ENCODE results near the gene HHIPL1.
"Not testable (repeated sequence)": the region's sequence is repeated elsewhere in the genome, so short reads cannot be mapped to it uniquely, and the experiment has no call there.

The HHIPL1 gene

DNA sequence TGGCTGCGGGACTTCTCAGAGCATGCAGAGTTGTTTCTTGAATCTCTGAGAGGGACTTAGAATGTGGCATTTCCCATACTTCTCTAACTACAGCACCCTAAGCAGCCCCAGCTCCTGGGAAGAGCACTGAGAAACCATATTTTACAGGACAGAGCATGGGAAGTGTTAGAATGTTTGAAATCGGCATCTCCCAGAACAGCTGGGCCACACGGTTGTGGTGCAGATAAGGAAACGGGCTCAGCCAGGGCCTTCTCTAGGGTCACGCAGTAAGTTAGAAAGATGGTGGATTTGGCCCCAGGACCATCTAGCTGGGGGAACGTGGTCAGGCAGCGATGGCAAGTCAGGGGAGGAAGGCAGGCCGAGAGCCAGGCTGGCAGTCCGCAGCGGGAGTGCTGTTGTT, 10.5 kb upstream of the HHIPL1 start:
- DNase-seq (ENCODE audit: low spot score), result no peak

GRCh38 chr14:99635116-99635515, 9.8 kb upstream of the HHIPL1 start:
- DNase-seq (ENCODE audit: low spot score), result no peak

GRCh38 chr14:99636487-99636886, 8.4 kb upstream of the HHIPL1 start:
- no peak for DNase-seq (ENCODE audit: low spot score)

- no peak for DNase-seq (ENCODE audit: low spot score)
These were observed 7.3 kb upstream of the HHIPL1 start for GRCh38 chr14:99637624-99638023.

- DNase-seq (ENCODE audit: low spot score), result not testable (repeated sequence)
These were observed 2.2 kb upstream of the HHIPL1 start for GRCh38 chr14:99642771-99643170.

- DNase-seq (ENCODE audit: low spot score), result no peak
These were observed 1.6 kb upstream of the HHIPL1 start for GRCh38 chr14:99643343-99643742.

DNA sequence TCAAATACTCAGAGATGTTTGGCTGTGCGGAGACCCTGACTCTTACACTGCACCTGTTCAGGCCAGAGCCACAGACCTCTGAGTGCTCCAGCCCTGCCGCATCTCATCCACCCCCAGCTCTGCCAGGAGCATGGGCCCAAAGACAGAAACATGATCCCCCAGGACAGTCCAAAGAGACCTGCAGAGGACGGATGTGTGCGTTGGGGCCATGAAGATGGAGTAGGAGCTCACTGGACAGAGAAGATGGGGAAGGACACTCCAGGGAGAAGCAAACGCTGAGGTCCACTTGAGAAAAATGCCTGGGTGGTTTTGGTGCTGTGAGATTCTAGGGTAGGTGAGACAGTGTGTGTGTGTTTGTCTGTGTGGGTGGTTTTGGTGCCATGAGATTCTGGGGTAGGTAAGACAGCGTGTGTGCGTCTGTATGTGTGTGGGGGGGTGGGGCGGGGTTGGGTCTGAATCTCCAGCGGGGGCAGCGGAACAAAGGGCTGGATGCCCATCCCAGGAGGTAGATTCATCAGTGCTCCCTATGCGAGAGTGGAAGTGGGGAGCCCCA, 818 bp upstream of the HHIPL1 start:
- DNase-seq (ENCODE audit: low spot score), result no peak

GRCh38 chr14:99645545-99646505, 896 bp downstream of the HHIPL1 start:
- DNase-seq (ENCODE audit: low spot score), result no peak

DNA sequence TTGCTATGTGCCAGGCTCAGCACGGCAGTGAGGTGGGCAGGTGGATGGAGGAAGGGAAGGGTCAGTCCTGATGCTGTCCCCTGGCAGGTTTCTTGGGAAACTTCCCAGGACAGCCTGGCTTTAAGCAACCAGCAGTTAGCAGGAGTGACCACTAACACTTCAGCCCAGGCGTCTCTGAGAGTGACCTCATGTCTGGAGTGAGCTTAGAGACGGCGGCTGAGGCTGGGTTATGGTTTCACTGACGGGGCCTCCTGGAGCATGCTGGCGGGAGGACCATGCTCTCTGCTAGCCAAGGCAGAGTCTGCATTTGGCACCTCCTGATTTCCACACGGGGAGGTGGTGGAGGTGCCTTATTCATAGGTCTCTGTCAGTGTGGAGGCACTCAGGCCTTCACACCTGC, 2.5 kb downstream of the HHIPL1 start:
- DNase-seq (ENCODE audit: low spot score), result no peak

DNA sequence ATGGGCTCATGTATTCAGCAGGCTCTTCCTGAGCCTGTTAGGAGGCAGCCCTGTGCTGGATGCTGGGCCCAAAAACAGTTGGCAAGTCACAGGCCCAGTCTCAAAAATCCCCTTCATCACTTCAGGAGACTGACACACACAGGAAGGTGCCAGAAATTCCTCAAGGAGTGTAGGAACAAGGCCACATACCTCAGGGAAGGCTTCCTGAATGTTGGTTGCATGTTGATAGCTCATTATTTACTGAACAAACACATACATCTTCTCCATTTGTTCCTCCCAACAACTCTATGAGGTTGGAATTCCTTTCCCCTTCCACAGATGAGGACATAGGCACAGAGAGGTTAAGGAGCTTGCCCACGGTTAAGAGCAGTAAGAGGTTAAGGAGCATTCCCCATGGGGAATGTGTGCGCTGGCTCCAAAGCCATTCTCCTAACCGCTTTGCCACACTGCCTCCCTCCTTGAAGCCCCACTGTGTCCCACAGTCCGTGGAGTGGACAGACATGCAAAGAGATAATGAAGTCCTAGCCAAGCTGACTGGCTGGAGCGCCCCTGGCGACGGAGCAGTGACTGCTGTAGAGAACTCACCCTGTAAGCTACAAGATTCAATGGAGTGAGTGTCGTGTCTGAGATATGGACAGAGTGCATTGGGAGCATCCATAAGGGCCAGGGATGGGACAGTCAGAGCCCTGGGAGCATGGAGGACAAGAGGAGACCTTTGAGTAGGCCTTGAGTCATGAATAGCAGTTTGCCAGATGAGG, 3.3 kb downstream of the HHIPL1 start:
- DNase-seq (ENCODE audit: low spot score), result no peak

DNA sequence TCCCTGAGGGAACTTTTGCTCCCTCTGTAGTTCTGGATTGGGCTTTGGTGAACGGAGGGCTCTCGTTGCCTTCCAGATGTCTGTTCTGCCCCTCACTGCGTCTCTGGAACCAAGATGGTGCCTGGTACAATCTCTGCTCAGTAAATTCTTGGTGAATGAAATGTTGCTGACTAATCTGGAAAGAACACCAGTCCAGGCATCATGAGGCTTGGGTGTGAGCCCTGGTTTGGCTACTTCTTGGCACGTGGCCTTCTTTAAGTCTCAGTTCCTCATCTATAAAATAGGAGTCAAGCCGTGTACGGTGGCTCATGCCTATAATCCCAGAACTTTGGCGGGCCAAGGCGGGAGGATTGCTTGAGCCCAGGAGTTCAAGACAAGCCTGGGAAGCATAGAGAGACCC, 4.3 kb downstream of the HHIPL1 start:
- DNase-seq (ENCODE audit: low spot score), result no peak

DNA sequence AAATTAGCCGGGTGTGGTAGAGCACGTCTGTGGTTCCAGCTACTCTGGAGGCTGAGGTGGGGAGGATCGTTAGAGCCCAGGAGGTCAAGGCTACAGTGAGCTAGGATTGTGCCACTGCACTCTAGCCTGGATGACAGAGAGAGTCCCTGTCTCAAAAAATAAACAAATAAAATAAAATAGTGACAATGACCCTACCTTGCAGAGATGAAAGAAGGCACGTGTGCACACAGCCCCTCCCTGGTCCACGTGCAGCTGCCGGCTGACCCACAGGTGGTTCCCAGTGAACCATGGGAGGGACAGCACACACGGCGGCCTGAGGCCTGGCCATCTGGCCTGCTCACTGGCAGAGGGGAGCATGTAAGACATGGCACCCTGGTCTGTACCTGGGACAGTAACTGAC, 4.7 kb downstream of the HHIPL1 start:
- DNase-seq (ENCODE audit: low spot score), result no peak

- DNase-seq (ENCODE audit: low spot score), result no peak
These were observed 5.3 kb downstream of the HHIPL1 start for GRCh38 chr14:99650189-99650588.

- DNase-seq (ENCODE audit: low spot score), result no peak
These were observed 7.2 kb downstream of the HHIPL1 start for GRCh38 chr14:99651953-99652746.

DNA sequence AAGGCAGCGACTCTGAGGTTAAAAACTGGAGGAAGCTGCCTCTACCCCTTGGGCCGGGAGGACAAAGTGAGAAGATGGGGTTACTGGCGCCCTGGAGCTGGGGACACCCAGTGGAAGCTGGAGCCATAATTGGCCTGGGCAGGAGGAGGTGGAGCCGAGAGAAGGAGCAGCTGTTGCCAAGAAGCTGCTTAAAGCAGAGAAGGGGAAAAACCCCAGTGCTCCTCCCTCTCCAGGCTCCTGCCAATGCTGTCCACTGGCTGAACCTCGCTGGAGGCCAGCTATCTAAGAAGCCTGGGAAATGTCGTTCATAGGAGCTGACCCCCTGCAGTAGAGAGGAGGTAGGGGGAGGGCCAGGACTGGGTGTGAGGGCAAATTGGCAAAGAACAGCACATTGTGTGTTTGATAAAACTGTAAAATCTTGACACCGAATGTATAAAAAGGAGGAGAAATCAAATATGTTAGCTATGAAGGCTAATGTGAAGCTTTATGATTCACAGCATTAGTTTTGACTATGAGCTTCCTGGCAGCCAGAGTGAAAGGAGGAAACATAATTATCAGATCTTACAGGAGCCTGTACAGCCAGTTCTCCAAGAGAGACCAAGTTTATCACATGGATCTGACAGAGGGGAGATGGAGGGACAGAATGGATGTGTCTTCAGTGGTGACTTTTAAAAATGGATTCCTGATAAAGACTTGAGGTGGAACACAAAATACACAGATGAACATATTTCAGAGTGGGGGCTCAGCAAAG, 9.5 kb downstream of the HHIPL1 start:
- DNase-seq (ENCODE audit: low spot score), result no peak

GRCh38 chr14:99655521-99655920, 10.6 kb downstream of the HHIPL1 start:
- no peak for DNase-seq (ENCODE audit: low spot score)

DNA sequence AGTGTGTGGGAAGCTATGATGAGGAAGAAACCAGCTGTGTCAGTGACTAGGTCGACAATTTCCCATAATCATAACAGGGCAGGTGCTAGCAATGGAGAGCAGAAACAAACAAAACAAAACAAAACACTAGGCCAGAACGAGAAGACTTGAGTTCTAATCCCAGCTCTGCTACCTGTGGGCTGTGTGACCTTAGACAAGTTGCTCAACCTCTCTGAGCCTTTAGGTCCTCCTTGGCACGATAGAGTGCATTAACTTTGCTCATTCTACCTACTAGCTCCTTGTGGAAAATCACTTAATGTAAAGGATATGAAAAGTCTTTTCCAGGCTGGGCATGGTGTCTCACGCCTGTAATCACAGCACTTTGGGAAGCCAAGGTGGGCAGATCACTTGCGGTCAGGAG, 11.2 kb downstream of the HHIPL1 start:
- no peak for DNase-seq (ENCODE audit: low spot score)

DNA sequence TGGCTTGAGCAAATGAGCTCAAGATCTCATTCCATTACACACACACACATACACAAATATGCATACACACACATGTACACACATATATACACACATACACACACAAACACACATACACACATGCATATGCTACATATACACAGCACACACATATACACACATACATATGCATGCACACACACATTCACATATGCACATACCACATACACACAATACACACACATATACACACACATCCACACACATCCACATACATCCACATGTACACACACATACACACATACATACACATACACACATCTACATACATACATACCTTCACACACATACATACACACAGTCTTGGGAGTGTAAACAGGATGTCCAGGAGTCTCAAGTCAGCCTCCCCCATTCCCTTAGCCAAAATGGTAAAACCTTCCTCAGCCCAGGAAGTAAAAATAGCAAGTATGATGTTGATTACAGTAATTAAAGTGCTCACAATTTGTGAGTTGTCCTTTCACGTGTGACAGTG, 12.8 kb downstream of the HHIPL1 start:
- no peak for DNase-seq (ENCODE audit: low spot score)

GRCh38 chr14:99658218-99658845, 13.4 kb downstream of the HHIPL1 start:
- no peak for DNase-seq (ENCODE audit: low spot score)

GRCh38 chr14:99659333-99659741, 14.4 kb downstream of the HHIPL1 start:
- no peak for DNase-seq (ENCODE audit: low spot score)
